Activated naive CD4-positive, alpha-beta T cell treated with anti-CD3 and anti-CD28 coated beads for 36 hours (primary cell): ENCODE results near the gene SCUBE1. TPM values are rescaled to one million over a fixed set of nuclear protein-coding genes. Genes with fewer than 3 reads are reported as not detected.

Experiments used
- CTCF ChIA-PET: fragments of 350-600 bp; sonication (Branson Sonifier 250); formaldehyde crosslinking; loops from one replicate; lab custom pipeline; 2021; ENCODE audit warnings: antibody characterized with exemption; lab: Charles Lee
- DNase-seq: peaks from one replicate; pipeline ENCODE4 v3.0.0-alpha.2; 2020
- H3K27ac Mint-ChIP-seq: one replicate; pipeline ENCODE4 v1.8.0; 2021; ENCODE audit warnings: mild to moderate bottlenecking, mixed read lengths
- H3K27me3 Mint-ChIP-seq: one replicate; pipeline ENCODE4 v1.8.0; 2021; ENCODE audit warnings: low read depth, mixed read lengths
- H3K36me3 Mint-ChIP-seq: one replicate; pipeline ENCODE4 v1.8.0; 2021; ENCODE audit warnings: low read depth, mixed read lengths
- H3K4me1 Mint-ChIP-seq: one replicate; pipeline ENCODE4 v1.8.0; 2021; ENCODE audit warnings: low read depth, mixed read lengths
- H3K4me3 Mint-ChIP-seq: one replicate; pipeline ENCODE4 v1.8.0; 2021; ENCODE audit warnings: mild to moderate bottlenecking, moderate library complexity, mixed read lengths
- H3K9me3 Mint-ChIP-seq: one replicate; pipeline ENCODE4 v1.8.0; 2021; ENCODE audit warnings: mixed read lengths
- intact Hi-C: fragments of 100-400 bp; cut with micrococcal nuclease; formaldehyde crosslinking; loops from one replicate; pipeline ENCODE4 v1.15.1; 2023
- total RNA-seq, 2 experiments: library from RNA; stranded (reverse); gene quantifications; one replicate each; pipeline ENCODE4 v1.2.3, GENCODE V29; 2021

The SCUBE1 gene
- total RNA-seq, 2 experiments from 2014 or later: not detected

DNA sequence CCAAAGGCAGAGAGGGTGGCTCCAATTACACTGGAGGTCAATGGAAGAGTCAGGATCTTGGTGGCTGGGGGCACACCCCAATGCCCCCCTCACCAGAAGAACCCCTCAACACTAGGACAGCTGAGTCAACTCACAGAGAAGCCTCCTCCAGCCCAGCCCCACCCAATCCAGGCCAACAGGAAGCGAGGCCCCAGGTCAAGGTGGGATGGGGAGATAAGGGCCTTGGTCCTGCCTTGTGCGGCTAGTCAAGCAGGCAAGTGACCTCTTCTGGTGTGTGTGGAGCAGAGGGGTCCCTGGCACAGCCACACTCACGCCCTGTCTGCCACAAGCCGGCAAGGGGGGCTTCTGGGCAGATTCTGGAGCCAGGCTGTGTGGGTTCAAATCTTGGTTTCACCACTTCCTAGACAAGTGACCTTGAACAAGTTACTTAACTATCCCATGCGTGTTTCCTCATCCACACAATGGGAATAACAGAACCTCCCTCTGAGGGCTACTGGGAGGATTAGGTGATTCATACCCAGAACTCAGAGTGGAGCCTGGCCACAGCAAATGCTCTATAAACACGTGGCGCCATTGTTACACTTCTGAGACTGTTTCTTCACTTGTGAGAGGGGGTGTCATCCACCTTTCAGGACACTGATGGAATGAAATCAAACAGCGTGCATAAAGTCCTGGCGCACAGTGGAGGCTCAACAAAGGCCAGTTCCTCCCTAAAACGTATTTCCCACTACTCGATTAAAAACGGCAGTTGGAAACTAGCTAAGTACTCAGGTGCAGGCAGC lies 159.5 kb downstream of the SCUBE1 start:
- H3K36me3 Mint-ChIP-seq: peaks cover 18% of the 10 kb centered on the region
- H3K27me3 Mint-ChIP-seq: no peaks in the 10 kb centered on the region
- no peaks in the 10 kb centered on the region for H3K9me3 Mint-ChIP-seq
- no peak overlapping the region for H3K4me3 Mint-ChIP-seq
- peaks cover 22% of the 10 kb centered on the region for H3K4me1 Mint-ChIP-seq
- no peak for DNase-seq
- no peak overlapping the region for H3K27ac Mint-ChIP-seq
- CTCF ChIA-PET: no interaction called here
- intact Hi-C loops: no loop called here

DNA sequence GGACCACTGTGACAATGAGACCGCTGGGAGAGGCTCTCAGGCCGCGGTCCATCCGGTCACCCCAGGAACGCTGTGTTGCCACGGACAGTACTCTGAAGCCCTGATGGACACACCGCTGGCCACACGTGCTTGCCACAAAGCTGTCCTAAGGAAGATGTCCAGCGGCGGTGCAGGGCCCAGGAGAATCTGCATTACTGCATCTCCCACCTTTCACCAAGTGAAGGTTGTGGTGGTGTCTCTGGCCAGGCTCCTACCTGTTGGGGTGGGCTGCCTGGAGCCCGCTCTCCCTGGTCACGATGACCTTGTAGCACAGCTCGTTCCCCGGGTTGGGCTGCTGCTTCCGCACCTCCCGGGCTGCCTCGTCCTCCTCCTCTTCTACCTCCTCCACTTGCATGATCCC lies 160.4 kb downstream of the SCUBE1 start:
- Mint-ChIP-seq H3K36me3 (peaks cover 22% of the 10 kb centered on the region), H3K9me3 (no peaks in the 10 kb centered on the region), H3K4me1 (peaks cover 21% of the 10 kb centered on the region), H3K27me3 (no peaks in the 10 kb centered on the region), H3K4me3 (no peak overlapping the region), H3K27ac (no peak overlapping the region)
- no peak for DNase-seq
- intact Hi-C loops: no loop called here
- CTCF ChIA-PET: no interaction called here

DNA sequence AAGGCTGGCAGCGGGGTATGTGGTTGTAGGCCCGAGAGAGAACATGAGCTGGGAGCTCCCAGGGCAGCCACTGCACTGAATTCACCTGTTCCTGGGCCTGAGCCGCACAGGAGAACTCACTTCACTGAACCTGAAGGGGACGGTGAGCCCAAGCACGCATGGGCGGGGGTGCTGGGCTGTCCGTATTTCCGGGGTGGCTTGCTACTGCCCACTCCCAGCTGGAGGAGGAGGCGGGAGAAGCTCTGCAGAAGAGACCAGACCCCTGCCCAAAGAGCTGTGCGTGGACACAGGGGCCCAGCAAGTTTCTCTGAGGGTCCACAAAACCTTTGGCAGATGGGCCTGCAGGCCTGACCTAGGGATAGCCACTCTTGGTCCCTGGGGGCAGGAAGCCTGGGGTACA lies 161.1 kb downstream of the SCUBE1 start:
- Mint-ChIP-seq H3K27ac (no peak overlapping the region), H3K27me3 (no peaks in the 10 kb centered on the region), H3K36me3 (peaks cover 22% of the 10 kb centered on the region), H3K9me3 (no peaks in the 10 kb centered on the region), H3K4me3 (no peak overlapping the region), H3K4me1 (peaks cover 20% of the 10 kb centered on the region)
- no peak for DNase-seq
- CTCF ChIA-PET: no interaction called here
- intact Hi-C loops: no loop called here

DNA sequence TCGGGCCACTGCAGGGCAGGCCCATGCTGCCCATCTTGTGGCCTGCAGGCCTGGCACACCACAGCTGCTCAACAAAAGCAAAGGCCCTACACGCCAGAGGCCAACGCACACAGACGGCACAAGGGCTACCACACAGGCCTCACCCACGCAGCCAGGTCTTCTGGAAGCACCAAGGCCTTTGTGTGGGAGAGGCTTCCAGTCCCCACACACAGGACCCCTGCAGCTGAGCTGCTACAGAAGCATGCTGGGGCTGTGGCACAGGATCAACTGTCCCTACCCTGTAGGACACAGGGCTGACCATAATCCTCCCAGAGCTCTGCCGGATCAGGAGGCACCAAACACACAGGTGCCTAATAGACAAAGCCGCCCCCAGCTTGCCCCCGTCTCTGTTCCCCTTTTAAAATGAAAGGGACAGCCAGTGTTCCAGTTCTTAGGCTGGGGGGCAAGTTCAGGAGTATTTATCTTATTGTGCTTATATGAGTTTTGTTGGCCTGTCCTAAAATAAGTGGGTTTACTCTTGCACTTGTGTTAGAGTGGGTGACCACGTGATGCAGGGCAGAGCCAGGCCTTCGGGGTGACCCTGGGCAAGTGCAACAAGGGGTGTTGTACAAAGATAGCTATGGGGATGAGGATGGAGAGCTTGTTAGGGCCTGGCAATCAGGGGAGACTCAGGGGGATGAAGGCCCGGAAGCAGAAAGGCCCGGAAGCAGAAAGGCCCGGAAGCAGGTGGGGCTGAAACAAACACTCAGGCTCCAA lies 161.7 kb downstream of the SCUBE1 start:
- no peak overlapping the region for H3K27ac Mint-ChIP-seq
- no peak for DNase-seq
- H3K4me3 Mint-ChIP-seq: no peak overlapping the region
- no peaks in the 10 kb centered on the region for H3K9me3 Mint-ChIP-seq
- peaks cover 25% of the 10 kb centered on the region for H3K36me3 Mint-ChIP-seq
- H3K27me3 Mint-ChIP-seq: no peaks in the 10 kb centered on the region
- CTCF ChIA-PET: no interaction called here
- H3K4me1 Mint-ChIP-seq: peaks cover 20% of the 10 kb centered on the region
- intact Hi-C loops: no loop called here

DNA sequence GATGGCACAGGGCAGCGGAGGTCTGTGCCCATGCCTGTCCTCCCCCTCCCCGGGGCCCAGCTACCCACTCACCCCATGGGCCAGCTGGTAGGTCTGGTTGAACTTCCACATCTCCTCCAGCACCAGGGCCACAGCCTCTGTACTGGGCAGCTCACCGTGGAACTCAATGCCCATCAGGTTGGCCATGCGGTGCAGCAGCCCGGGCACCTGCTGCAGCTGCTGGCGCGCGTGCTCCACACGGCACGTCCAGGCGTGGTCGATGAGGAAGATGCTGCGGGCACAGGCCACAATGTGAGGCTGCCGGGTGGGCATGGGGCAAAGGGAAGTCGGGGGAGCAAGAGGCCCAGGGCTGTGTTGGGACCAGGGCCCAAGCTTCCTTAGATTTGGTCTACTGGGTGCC lies 162.5 kb downstream of the SCUBE1 start:
- H3K27ac Mint-ChIP-seq: no peak overlapping the region
- H3K36me3 Mint-ChIP-seq: peaks cover 30% of the 10 kb centered on the region
- H3K27me3 Mint-ChIP-seq: no peaks in the 10 kb centered on the region
- no peaks in the 10 kb centered on the region for H3K9me3 Mint-ChIP-seq
- no peak overlapping the region for H3K4me3 Mint-ChIP-seq
- DNase-seq: no peak
- peaks cover 20% of the 10 kb centered on the region for H3K4me1 Mint-ChIP-seq
- CTCF ChIA-PET: interaction anchor here (0.9 kb wide), 1 partner anchor 147 kb away, joined by 3 read pairs; no protein-coding TSS in a partner anchor
- intact Hi-C loops: no loop called here

DNA sequence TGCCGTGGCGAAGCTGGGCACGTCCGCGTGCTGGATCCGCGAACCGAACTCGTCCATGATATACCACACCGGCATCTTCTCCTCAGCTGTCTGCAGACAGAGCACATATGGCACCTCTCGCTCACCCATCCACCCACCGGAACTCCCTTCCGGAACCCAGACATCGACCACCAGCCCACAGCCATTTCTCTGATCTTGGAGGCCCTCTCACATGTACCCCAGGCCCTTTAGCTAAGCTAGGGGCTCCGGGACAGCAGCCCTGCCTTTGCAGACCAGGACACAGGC lies 163.3 kb downstream of the SCUBE1 start:
- Mint-ChIP-seq H3K4me3 (no peak overlapping the region), H3K9me3 (no peaks in the 10 kb centered on the region), H3K27me3 (no peaks in the 10 kb centered on the region), H3K27ac (no peak overlapping the region), H3K4me1 (peaks cover 13% of the 10 kb centered on the region), H3K36me3 (peaks cover 30% of the 10 kb centered on the region)
- CTCF ChIA-PET: no interaction called here
- intact Hi-C loops: no loop called here
- DNase-seq: no peak

DNA sequence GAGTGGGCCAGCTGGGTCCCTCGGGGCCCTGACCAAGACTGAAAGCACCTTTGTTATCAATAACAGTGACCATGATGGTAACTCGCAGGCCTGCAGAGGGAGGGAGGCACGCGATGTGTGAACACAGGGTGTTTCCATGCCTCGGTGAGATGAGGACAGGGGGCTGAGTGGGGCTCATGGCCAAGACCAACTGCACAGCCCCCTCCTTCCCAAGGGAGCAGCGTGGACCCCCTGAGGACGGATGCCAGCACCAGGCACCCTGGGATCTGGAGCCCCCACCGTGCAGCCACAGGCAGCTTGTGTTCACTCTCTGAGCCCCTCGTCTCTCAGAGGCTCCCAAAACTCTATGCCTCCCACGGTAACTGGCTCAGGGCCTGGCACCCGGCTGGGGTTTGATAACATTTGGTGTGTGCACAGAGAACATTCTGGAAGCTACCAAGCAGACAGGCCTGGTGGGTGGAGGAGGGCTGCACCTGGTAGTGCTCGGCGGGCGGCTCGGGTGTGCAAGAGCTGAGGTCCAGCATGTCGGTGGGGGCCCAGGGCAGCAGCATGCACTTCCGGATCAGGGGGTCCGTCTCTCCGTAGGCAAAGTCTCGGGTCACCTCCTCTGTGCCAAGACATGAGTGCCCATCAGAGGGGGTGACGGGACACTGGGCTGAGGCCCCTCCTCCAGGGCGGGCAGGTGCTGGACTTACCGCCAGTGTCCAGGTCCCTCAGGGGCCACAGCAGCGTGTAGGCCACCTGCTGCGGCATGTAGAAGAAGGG lies 163.8 kb downstream of the SCUBE1 start:
- no peaks in the 10 kb centered on the region for H3K9me3 Mint-ChIP-seq
- H3K36me3 Mint-ChIP-seq: peaks cover 30% of the 10 kb centered on the region
- DNase-seq: no peak
- H3K27ac Mint-ChIP-seq: no peak overlapping the region
- no peaks in the 10 kb centered on the region for H3K27me3 Mint-ChIP-seq
- peaks cover 8% of the 10 kb centered on the region for H3K4me1 Mint-ChIP-seq
- H3K4me3 Mint-ChIP-seq: no peak overlapping the region
- intact Hi-C loops: no loop called here
- CTCF ChIA-PET: no interaction called here

DNA sequence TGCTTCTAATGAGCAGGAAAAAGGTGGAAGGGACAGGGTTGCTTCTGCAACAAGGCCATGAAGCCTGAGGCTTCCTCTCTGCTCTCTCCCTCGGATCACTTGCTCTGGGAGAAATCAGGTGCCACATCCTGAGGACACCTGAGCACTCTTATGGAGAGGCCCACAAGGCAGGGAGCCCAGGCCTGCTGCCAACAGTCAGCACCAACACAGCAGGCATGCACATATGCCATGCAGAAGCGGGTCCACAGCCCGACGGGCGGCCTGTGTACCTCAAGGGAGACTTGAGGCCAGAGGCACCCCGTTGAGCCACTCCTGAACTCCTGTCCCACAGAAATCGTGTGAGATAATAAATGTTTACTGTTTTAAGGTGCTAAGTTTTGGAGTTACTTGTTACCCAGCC lies 165.7 kb downstream of the SCUBE1 start:
- Mint-ChIP-seq H3K4me3 (no peak overlapping the region), H3K4me1 (peaks cover 2% of the 10 kb centered on the region), H3K36me3 (peaks cover 32% of the 10 kb centered on the region), H3K9me3 (no peaks in the 10 kb centered on the region), H3K27ac (no peak overlapping the region), H3K27me3 (no peaks in the 10 kb centered on the region)
- DNase-seq: no peak
- CTCF ChIA-PET: no interaction called here
- intact Hi-C loops: no loop called here

DNA sequence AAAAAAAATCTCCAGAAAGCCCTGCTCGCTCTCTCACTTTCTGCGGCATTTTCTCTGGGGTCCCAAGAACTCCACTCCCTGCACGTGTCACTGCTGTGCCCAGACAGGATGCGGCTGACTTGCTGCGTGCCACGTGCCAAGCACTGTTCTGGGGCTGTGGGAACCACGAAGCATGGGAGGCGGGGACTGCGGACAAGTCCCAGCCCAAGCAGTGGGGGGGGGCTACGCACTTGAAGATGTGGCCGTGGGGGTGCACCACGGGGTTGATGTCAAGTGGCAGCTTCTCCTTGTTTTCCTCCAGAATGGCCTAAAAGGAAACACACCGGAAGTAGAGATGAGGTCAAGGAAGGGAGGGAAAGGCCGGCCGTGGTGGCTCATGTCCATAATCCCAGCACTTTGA lies 167.1 kb downstream of the SCUBE1 start:
- H3K4me3 Mint-ChIP-seq: no peak overlapping the region
- intact Hi-C loops: no loop called here
- no peak overlapping the region for H3K27ac Mint-ChIP-seq
- H3K36me3 Mint-ChIP-seq: peaks cover 35% of the 10 kb centered on the region
- no peaks in the 10 kb centered on the region for H3K4me1 Mint-ChIP-seq
- DNase-seq: no peak
- CTCF ChIA-PET: no interaction called here
- H3K9me3 Mint-ChIP-seq: no peaks in the 10 kb centered on the region
- no peaks in the 10 kb centered on the region for H3K27me3 Mint-ChIP-seq

DNA sequence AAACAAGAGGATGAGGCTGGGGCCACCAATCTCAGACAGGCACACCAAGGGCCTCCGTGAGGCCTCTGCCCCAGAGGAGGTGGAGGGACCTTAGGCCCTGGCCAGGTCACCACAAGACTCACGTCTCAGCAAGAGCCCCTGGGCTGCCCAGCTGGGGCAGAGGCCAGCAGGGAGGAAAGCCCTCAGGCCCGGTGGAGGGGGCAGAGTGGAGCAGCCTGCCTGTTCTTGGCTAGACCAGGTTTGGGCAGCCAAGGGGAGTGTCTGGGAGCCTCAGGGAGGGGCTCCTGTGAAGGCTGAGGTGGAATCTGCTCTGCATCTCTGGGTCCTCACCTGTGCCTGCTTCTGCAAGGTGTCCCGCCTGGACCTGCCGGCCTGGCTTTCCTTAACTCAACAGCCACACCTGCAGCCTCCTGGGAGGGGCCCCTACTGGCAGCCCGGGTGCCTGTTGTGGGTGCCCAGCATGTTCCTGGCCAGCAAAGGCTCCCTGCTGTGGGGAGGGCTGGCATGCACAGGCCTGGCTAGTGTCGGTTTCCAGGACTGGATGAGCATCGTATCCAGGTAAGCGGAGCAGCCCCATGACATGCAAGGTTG lies 168.1 kb downstream of the SCUBE1 start:
- intact Hi-C loops: no loop called here
- peaks cover 35% of the 10 kb centered on the region for H3K36me3 Mint-ChIP-seq
- CTCF ChIA-PET: no interaction called here

DNA sequence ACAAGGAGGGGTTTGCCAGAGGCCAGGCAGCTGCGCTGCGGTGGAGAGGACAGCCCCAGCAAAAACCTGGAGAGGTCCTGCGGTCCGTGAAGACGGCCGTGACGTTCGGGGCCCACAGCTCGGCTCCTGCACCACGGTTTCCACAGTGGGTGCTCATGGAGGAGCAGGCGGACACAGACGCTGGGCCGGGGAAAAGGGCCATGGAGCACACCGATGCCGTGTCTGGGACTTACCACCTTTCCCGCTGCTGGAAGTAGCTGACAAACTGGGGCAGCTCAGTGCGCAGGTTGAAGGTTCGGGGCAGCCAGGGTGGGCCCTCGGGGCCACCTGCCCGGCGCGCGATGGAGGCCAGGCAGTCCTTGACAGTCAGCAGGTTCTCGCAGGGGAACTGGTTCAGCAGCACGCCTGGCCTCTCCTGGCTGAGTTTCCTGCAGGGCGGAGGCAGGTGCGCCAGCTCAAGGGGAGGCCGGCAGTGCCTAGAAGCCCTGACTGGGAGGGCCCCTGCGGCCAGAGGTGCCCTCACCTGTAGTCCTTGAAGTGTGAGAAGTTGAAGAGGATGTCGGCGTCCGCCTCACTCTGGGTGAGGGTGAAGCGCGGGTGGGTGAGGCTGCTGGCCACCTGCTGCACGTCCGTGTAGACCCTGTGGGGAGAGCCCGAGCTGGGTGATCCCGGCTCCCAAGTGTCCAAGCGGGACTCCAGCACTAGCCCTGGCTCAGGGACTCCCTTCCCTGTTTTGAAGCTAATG lies 169.0 kb downstream of the SCUBE1 start:
- intact Hi-C loops: no loop called here
- peaks cover 29% of the 10 kb centered on the region for H3K36me3 Mint-ChIP-seq
- H3K4me3 Mint-ChIP-seq: no peak overlapping the region
- H3K4me1 Mint-ChIP-seq: no peaks in the 10 kb centered on the region
- H3K9me3 Mint-ChIP-seq: no peaks in the 10 kb centered on the region
- no peak for DNase-seq
- CTCF ChIA-PET: no interaction called here
- H3K27me3 Mint-ChIP-seq: no peaks in the 10 kb centered on the region
- H3K27ac Mint-ChIP-seq: no peak overlapping the region

More for the DNA sequence above, 168.1 kb downstream of the SCUBE1 start:
- no peaks in the 10 kb centered on the region for H3K27me3 Mint-ChIP-seq
- H3K4me3 Mint-ChIP-seq: no peak overlapping the region
- no peak overlapping the region for H3K27ac Mint-ChIP-seq
- no peaks in the 10 kb centered on the region for H3K4me1 Mint-ChIP-seq
- no peaks in the 10 kb centered on the region for H3K9me3 Mint-ChIP-seq
- no peak for DNase-seq

DNA sequence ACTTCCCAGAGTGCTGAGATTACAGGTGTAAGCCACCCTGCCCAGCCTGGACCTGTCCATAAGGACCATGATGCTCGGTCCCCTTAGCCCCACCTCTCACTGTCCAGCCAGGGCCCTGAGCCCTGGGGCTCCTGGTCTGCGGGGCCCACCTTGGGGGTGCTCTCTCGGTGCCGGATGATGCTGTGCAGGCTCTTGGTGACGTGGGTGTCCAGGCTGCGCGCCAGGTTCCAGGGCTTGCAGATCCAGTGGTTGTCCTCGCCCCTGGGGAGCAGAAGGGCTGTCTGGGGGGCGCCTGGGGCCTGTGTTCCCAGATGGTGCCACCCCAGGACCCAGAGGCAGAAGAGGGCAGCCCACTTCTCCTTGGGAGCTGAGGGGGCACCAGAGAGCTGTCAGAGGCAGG lies 169.6 kb downstream of the SCUBE1 start:
- Mint-ChIP-seq H3K9me3 (no peaks in the 10 kb centered on the region), H3K27ac (no peak overlapping the region), H3K36me3 (peaks cover 30% of the 10 kb centered on the region), H3K27me3 (no peaks in the 10 kb centered on the region), H3K4me1 (no peaks in the 10 kb centered on the region), H3K4me3 (no peak overlapping the region)
- CTCF ChIA-PET: no interaction called here
- no peak for DNase-seq
- intact Hi-C loops: no loop called here
